Measurements from ENCODE around the gene GBE1. TPM values are rescaled to one million over a fixed set of nuclear protein-coding genes. Genes with fewer than 3 reads are reported as not detected.

Gene GBE1
- total RNA-seq, 1 experiment from 2014 or later, result 9.2 TPM

DNA sequence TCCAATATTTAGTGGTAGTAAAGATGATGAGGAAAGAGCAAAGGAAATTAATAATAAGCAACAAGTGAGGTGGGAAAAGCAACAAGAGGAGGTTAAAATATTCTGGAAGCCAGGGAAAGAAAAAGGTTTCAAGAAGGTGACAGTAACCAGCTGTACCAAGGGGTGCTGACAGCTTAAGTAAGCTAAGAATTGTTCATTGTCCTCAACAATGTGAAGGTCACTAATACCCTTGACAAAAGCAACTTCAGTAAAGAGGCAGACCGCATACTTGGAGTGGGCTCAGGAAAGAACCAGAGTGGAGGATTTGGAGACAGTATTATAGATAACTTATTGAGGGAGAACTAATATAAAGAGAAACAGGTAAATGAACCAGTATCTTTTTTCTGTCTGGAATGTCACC is 116.2 kb downstream of the GBE1 start:
- Mint-ChIP-seq H3K27ac (no peak overlapping the region), H3K27me3 (ENCODE audit: low read depth) (no peaks in the 10 kb centered on the region), H3K36me3 (no peaks in the 10 kb centered on the region), H3K4me3 (no peak overlapping the region), H3K4me1 (no peaks in the 10 kb centered on the region), H3K9me3 (no peaks in the 10 kb centered on the region)
- POLR2A ChIA-PET, result no interaction called here
- DNase-seq (ENCODE audit: low spot score) (no peak), ATAC-seq (no peak)
- CTCF ChIA-PET, result interaction anchor here (2.6 kb wide), 1 partner anchor 155 kb away, joined by 17 read pairs; no protein-coding TSS in a partner anchor
- TF ChIP-seq SP1 (CRISPR knock-in tag; conservative IDR thresholded peaks at IDR 0.05) (no peak), NR2C2 (CRISPR knock-in tag; IDR thresholded peaks at IDR 0.05) (no peak), FOXJ3 (CRISPR knock-in tag; IDR thresholded peaks at IDR 0.05; ENCODE audit: borderline replicate concordance) (no peak), TEAD4 (CRISPR knock-in tag; IDR thresholded peaks at IDR 0.05) (no peak), SOX15 (CRISPR knock-in tag; IDR thresholded peaks at IDR 0.05) (no peak), KAT7 (CRISPR knock-in tag; IDR thresholded peaks at IDR 0.05; ENCODE audit: borderline replicate concordance) (no peak), GTF2I (CRISPR knock-in tag; conservative IDR thresholded peaks at IDR 0.05) (no peak), MXD4 (CRISPR knock-in tag; IDR thresholded peaks at IDR 0.05; ENCODE audit: borderline replicate concordance) (no peak), NR1H2 (CRISPR knock-in tag; IDR thresholded peaks at IDR 0.05) (no peak)
- TF ChIP-seq, protein P1, sequence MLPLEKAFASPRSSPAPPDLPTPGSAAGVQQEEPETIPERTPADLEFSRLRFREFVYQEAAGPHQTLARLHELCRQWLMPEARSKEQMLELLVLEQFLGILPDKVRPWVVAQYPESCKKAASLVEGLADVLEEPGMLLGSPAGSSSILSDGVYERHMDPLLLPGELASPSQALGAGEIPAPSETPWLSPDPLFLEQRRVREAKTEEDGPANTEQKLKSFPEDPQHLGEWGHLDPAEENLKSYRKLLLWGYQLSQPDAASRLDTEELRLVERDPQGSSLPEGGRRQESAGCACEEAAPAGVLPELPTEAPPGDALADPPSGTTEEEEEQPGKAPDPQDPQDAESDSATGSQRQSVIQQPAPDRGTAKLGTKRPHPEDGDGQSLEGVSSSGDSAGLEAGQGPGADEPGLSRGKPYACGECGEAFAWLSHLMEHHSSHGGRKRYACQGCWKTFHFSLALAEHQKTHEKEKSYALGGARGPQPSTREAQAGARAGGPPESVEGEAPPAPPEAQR (CRISPR knock-in tag; IDR thresholded peaks at IDR 0.05), result no peak
- TF ChIP-seq, protein P2, sequence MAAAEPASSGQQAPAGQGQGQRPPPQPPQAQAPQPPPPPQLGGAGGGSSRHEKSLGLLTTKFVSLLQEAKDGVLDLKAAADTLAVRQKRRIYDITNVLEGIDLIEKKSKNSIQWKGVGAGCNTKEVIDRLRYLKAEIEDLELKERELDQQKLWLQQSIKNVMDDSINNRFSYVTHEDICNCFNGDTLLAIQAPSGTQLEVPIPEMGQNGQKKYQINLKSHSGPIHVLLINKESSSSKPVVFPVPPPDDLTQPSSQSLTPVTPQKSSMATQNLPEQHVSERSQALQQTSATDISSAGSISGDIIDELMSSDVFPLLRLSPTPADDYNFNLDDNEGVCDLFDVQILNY (CRISPR knock-in tag; IDR thresholded peaks at IDR 0.05), result no peak
- TF ChIP-seq, protein P3, sequence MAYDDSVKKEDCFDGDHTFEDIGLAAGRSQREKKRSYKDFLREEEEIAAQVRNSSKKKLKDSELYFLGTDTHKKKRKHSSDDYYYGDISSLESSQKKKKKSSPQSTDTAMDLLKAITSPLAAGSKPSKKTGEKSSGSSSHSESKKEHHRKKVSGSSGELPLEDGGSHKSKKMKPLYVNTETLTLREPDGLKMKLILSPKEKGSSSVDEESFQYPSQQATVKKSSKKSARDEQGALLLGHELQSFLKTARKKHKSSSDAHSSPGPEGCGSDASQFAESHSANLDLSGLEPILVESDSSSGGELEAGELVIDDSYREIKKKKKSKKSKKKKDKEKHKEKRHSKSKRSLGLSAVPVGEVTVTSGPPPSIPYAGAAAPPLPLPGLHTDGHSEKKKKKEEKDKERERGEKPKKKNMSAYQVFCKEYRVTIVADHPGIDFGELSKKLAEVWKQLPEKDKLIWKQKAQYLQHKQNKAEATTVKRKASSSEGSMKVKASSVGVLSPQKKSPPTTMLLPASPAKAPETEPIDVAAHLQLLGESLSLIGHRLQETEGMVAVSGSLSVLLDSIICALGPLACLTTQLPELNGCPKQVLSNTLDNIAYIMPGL (CRISPR knock-in tag; IDR thresholded peaks at IDR 0.05), result no peak
- TF ChIP-seq, protein P4, sequence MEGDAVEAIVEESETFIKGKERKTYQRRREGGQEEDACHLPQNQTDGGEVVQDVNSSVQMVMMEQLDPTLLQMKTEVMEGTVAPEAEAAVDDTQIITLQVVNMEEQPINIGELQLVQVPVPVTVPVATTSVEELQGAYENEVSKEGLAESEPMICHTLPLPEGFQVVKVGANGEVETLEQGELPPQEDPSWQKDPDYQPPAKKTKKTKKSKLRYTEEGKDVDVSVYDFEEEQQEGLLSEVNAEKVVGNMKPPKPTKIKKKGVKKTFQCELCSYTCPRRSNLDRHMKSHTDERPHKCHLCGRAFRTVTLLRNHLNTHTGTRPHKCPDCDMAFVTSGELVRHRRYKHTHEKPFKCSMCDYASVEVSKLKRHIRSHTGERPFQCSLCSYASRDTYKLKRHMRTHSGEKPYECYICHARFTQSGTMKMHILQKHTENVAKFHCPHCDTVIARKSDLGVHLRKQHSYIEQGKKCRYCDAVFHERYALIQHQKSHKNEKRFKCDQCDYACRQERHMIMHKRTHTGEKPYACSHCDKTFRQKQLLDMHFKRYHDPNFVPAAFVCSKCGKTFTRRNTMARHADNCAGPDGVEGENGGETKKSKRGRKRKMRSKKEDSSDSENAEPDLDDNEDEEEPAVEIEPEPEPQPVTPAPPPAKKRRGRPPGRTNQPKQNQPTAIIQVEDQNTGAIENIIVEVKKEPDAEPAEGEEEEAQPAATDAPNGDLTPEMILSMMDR (IDR thresholded peaks at IDR 0.05), result no peak

DNA sequence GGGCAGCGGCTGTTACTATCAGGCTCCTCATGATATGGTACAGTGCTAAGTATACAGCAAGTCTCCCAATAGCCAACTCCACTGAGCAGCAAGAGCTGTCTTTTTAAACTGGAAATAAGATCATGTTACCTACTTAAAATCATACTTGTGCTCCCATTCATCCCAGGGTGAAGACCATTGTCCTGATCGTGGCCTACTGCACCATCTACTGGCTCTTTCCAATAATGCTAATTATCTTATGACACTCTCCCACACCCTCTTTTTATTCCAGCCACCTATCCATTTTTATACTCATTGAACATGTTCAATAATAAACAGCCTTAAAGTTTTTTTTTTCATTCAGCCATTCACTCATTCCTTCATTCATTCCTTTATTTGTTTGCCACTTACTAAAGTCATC is 117.7 kb downstream of the GBE1 start:
- H3K36me3 Mint-ChIP-seq, result no peaks in the 10 kb centered on the region
- DNase-seq (ENCODE audit: low spot score) (no peak), ATAC-seq (peak; percentile 82)
- ChIA-PET POLR2A (no interaction called here), CTCF (interaction anchor here (0.6 to 2.6 kb wide), 5 partner anchors 61 to 429 kb away, joined by 3 to 17 read pairs (median 3); no protein-coding TSS in a partner anchor)
- H3K27me3 Mint-ChIP-seq (ENCODE audit: low read depth), result no peaks in the 10 kb centered on the region
- H3K9me3 Mint-ChIP-seq, result no peaks in the 10 kb centered on the region
- H3K4me3 Mint-ChIP-seq, result no peak overlapping the region
- no peaks in the 10 kb centered on the region for H3K4me1 Mint-ChIP-seq
- no peak overlapping the region for H3K27ac Mint-ChIP-seq
- TF ChIP-seq, protein P5, sequence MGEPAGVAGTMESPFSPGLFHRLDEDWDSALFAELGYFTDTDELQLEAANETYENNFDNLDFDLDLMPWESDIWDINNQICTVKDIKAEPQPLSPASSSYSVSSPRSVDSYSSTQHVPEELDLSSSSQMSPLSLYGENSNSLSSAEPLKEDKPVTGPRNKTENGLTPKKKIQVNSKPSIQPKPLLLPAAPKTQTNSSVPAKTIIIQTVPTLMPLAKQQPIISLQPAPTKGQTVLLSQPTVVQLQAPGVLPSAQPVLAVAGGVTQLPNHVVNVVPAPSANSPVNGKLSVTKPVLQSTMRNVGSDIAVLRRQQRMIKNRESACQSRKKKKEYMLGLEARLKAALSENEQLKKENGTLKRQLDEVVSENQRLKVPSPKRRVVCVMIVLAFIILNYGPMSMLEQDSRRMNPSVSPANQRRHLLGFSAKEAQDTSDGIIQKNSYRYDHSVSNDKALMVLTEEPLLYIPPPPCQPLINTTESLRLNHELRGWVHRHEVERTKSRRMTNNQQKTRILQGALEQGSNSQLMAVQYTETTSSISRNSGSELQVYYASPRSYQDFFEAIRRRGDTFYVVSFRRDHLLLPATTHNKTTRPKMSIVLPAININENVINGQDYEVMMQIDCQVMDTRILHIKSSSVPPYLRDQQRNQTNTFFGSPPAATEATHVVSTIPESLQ (CRISPR knock-in tag; IDR thresholded peaks at IDR 0.05), result no peak
- TF ChIP-seq, protein P6, sequence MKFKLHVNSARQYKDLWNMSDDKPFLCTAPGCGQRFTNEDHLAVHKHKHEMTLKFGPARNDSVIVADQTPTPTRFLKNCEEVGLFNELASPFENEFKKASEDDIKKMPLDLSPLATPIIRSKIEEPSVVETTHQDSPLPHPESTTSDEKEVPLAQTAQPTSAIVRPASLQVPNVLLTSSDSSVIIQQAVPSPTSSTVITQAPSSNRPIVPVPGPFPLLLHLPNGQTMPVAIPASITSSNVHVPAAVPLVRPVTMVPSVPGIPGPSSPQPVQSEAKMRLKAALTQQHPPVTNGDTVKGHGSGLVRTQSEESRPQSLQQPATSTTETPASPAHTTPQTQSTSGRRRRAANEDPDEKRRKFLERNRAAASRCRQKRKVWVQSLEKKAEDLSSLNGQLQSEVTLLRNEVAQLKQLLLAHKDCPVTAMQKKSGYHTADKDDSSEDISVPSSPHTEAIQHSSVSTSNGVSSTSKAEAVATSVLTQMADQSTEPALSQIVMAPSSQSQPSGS (CRISPR knock-in tag; IDR thresholded peaks at IDR 0.05; ENCODE audit: borderline replicate concordance, low read depth), result no peak
- no peak for TF ChIP-seq NFYB (CRISPR knock-in tag; conservative IDR thresholded peaks at IDR 0.05; ENCODE audit: low read depth)
- TF ChIP-seq, protein P3 (CRISPR knock-in tag; IDR thresholded peaks at IDR 0.05), result no peak
- TF ChIP-seq, protein P7, sequence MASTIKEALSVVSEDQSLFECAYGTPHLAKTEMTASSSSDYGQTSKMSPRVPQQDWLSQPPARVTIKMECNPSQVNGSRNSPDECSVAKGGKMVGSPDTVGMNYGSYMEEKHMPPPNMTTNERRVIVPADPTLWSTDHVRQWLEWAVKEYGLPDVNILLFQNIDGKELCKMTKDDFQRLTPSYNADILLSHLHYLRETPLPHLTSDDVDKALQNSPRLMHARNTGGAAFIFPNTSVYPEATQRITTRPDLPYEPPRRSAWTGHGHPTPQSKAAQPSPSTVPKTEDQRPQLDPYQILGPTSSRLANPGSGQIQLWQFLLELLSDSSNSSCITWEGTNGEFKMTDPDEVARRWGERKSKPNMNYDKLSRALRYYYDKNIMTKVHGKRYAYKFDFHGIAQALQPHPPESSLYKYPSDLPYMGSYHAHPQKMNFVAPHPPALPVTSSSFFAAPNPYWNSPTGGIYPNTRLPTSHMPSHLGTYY (CRISPR knock-in tag; IDR thresholded peaks at IDR 0.05), result no peak
- TF ChIP-seq, protein P8, sequence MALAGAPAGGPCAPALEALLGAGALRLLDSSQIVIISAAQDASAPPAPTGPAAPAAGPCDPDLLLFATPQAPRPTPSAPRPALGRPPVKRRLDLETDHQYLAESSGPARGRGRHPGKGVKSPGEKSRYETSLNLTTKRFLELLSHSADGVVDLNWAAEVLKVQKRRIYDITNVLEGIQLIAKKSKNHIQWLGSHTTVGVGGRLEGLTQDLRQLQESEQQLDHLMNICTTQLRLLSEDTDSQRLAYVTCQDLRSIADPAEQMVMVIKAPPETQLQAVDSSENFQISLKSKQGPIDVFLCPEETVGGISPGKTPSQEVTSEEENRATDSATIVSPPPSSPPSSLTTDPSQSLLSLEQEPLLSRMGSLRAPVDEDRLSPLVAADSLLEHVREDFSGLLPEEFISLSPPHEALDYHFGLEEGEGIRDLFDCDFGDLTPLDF (CRISPR knock-in tag; IDR thresholded peaks at IDR 0.05), result no peak
- no peak for TF ChIP-seq ZNF121 (CRISPR knock-in tag; IDR thresholded peaks at IDR 0.05)
- TF ChIP-seq TEAD1 (CRISPR knock-in tag; IDR thresholded peaks at IDR 0.05), result no peak
- no peak for TF ChIP-seq KAT7 (CRISPR knock-in tag; IDR thresholded peaks at IDR 0.05; ENCODE audit: borderline replicate concordance)
- no peak for TF ChIP-seq JAZF1 (CRISPR knock-in tag; IDR thresholded peaks at IDR 0.05)
